ENCODE measurements around the gene FGFRL1. TPM values are rescaled to one million over a fixed set of nuclear protein-coding genes. Genes with fewer than 3 reads are reported as not detected.
"Not testable (repeated sequence)": the region's sequence is repeated elsewhere in the genome, so short reads cannot be mapped to it uniquely, and the experiment has no call there.

The FGFRL1 gene
- total RNA-seq, 4 donors from 2014 or later = 9.0 to 19.9 (median 12.0) TPM

DNA sequence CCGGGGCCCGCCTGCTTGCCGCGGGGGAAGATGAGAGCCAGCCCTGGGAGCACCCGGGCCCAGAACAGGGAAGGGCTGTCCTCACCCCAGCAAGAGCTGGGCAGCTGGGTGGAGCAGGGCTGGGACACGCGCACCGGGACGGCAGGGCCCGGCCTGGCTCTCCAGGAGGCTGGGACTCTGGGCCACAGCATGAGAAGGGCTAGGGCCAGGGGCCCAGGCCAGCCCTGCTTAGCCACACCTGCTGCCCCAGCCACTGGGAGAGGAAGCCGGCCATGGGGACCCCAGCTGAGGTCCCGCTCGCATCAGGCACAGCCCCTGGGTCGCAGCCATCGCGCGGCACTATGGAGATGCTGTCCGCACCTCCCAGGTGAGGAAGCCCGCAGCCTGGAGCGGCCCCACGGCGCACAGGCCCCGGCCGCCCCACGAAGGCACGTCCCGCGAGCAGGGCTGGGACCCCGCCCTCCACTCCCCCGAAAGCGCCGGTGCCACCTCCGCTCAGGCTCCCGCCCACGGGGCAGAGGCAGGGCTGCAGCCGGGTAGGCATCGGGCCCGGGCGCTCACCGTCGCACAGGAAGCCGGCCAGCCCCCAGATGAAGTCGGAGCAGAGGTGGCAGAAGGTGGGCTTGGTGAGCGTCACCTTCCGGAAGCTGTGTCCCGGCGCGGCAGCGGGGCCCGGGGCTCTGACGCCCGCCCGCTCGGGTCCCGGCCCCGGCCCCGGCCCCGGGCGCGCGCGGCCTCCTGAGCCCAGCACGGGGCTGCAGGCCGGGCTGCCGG lies 38.6 kb upstream of the FGFRL1 start:
- DNase-seq (ENCODE audit: low spot score in 2 of 2) = no peak
- Histone ChIP-seq H3K4me1 (peaks cover 35% of the 10 kb centered on the region), H3K27me3 (no peaks in the 10 kb centered on the region), H3K27ac (no peak overlapping the region), H3K4me3 (peak overlapping the region; percentile 76), H3K36me3 (no peaks in the 10 kb centered on the region), H3K9me3 (no peaks in the 10 kb centered on the region)
- TF ChIP-seq POLR2A (IDR thresholded peaks at IDR 0.05) (no peak), POLR2AphosphoS5 (IDR thresholded peaks at IDR 0.05) (no peak), EP300 (IDR thresholded peaks at IDR 0.05) (no peak)
- TF ChIP-seq, protein P1, sequence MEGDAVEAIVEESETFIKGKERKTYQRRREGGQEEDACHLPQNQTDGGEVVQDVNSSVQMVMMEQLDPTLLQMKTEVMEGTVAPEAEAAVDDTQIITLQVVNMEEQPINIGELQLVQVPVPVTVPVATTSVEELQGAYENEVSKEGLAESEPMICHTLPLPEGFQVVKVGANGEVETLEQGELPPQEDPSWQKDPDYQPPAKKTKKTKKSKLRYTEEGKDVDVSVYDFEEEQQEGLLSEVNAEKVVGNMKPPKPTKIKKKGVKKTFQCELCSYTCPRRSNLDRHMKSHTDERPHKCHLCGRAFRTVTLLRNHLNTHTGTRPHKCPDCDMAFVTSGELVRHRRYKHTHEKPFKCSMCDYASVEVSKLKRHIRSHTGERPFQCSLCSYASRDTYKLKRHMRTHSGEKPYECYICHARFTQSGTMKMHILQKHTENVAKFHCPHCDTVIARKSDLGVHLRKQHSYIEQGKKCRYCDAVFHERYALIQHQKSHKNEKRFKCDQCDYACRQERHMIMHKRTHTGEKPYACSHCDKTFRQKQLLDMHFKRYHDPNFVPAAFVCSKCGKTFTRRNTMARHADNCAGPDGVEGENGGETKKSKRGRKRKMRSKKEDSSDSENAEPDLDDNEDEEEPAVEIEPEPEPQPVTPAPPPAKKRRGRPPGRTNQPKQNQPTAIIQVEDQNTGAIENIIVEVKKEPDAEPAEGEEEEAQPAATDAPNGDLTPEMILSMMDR (IDR thresholded peaks at IDR 0.05) = no peak
- WGBS = 0% methylated on average over 6 of the region's 65 CpGs

DNA sequence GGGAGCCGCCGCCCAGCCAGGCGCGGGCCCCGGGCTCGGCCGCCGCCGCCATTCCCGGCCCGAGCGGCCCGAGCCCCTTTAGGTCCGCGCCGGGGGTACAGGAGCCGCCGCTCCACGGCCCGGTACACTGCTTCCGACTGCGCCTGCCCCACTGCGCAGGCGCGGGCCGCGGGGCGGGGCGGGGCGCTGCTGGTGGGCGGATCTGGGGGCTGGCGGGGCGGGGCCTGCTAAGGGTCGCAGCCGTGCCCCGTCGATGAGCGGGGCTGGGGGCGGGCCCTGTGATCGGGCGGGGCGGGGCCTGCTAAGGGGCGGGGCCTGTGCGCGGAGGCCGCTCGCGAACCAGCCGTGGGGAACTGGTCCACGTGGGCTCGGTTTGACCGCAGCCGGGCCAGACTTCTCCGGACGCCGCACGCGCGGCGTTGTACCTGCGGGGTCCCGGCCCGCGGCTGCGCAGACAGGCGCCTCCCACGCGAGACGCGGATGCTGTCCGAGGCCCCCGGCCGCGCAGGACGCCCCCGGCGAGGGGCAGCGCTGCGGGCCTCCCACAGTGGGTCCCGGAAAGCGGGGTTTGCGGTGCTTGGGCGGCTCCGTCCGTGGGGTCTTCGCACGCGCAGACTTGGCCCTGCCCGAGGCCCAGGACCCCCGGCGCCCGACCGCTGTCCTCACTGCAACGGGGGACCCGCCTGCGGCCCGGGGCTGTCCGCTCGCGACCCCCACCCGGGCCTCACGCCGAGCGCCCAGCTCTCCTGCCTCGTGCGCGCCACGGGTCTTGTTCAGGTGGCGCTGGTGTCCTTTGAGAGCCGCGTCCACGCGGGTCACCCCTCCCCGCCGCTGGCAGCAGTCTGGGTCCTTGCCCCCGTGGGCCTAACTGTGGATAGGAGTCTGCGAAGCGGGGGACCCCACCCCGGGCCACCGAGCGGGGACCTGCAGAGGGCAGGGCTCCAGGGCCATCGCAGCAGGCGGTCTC lies 37.7 kb upstream of the FGFRL1 start, which contains the start of gene DGKQ:
DGKQ (minus strand) TSS at position 139 of the 967 bp plus-strand sequence; CDS start at position 52, 87 bp downstream.
- Histone ChIP-seq H3K4me3 (peak within 1 kb of the TSS; percentile 76), H3K9me3 (no peaks in the 10 kb centered on the region), H3K27me3 (no peaks in the 10 kb centered on the region), H3K36me3 (no peaks in the 10 kb centered on the region), H3K4me1 (peaks cover 35% of the 10 kb centered on the region), H3K27ac (no peak within 1 kb of the TSS)
- 64% methylated on average over 37 of the region's 123 CpGs for WGBS
- no peak for TF ChIP-seq POLR2A (IDR thresholded peaks at IDR 0.05)
- no peak for TF ChIP-seq EP300 (IDR thresholded peaks at IDR 0.05)
- TF ChIP-seq, protein P1 (IDR thresholded peaks at IDR 0.05) = no peak
- TF ChIP-seq POLR2AphosphoS5 (IDR thresholded peaks at IDR 0.05) = no peak
- DNase-seq (ENCODE audit: low spot score in 2 of 2) = peak; percentile 91 to 93

DNA sequence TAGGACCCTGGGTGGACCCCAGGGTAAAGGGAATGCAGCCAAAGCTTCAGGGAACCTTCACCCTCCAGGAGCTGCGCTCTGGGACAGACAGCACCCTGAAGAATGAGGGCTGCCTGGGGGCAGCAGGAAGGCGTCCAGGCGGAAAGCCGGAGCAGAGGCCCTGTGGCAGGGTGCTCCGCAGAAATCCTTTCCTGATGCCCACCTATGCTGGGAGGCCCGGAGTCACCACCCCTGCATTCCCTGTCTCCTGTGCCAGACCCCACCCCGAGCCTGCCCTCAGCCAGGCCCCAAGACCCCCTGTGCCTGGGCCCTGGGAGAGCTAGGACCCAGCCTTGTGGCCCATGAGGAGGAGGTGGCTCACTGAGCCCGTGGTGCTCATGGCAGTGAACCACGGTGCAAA lies 36.8 kb upstream of the FGFRL1 start:
- Histone ChIP-seq H3K4me1 (peaks cover 35% of the 10 kb centered on the region), H3K4me3 (no peak overlapping the region), H3K9me3 (no peaks in the 10 kb centered on the region), H3K27ac (no peak overlapping the region), H3K36me3 (no peaks in the 10 kb centered on the region), H3K27me3 (no peaks in the 10 kb centered on the region)
- TF ChIP-seq POLR2AphosphoS5 (IDR thresholded peaks at IDR 0.05) (no peak), EP300 (IDR thresholded peaks at IDR 0.05) (no peak), POLR2A (IDR thresholded peaks at IDR 0.05) (no peak)
- TF ChIP-seq, protein P1 (IDR thresholded peaks at IDR 0.05) = no peak
- no peak for DNase-seq (ENCODE audit: low spot score in 2 of 2)
- 78% methylated on average over 7 of the region's 9 CpGs for WGBS

DNA sequence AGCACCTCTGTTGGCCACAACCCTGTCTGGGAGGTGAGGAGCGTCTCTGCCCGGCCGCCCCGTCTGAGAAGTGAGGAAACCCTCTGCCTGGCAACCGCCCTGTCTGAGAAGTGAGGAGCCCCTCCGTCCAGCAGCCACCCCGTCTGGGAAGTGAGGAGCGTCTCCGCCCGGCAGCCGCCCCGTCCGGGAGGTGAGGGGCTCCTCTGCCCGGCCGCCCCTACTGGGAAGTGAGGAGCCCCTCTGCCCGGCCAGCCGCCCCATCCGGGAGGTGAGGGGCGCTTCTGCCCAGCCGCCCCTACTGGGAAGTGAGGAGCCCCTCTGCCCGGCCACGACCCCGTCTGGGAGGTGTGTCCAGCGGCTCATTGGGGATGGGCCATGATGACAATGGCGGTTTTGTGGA lies 35.4 kb upstream of the FGFRL1 start:
- 100% methylated on average over 12 of the region's 25 CpGs for WGBS
- not testable (repeated sequence) for DNase-seq (ENCODE audit: low spot score in 2 of 2); H3K27ac ChIP-seq; H3K9me3 ChIP-seq; H3K36me3 ChIP-seq; H3K27me3 ChIP-seq; H3K4me3 ChIP-seq
- H3K4me1 ChIP-seq = peaks cover 25% of the 10 kb centered on the region

DNA sequence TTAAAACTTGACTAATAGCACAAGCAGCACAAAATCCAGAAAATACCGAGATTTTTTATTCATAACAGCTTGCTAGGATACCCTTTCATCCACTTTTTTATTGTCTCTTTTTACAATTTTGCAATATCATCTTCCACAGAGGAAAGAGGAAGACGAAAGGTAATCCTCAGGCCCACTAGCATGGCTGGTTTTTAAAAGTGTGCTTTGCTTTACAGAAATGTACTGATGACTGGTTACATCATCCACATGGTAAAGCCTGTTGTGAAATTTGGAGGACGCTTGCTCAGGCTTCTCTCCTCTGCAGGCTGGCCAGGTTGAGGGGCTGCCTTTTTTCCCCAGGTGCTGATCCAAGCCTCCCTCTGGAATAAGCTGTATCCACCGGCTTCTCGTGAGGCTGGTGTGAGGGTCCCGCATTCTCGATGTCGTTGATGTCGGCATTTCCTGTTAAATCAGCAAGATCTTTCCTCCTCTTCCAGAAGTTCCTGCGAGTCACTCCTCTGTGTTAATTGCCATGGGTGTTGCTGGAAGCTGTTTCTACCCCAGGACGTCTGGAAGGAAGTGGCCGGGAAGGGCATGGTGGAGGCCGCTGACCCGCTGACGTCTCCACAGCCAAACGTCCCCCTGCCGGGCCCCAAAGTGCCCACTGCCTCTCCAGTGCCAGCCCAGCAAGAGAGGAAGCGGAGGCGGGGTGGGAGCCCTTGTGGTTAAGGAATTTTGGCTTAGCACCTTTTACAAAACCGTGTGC lies 32.3 kb upstream of the FGFRL1 start:
- no peak overlapping the region for H3K27ac ChIP-seq
- no peaks in the 10 kb centered on the region for H3K36me3 ChIP-seq
- WGBS = 62% methylated on average over 11 of the region's 20 CpGs
- DNase-seq (ENCODE audit: low spot score in 2 of 2) = no peak
- no peak overlapping the region for H3K4me3 ChIP-seq
- H3K4me1 ChIP-seq = no peaks in the 10 kb centered on the region
- TF ChIP-seq POLR2A (IDR thresholded peaks at IDR 0.05) = no peak
- TF ChIP-seq EP300 (IDR thresholded peaks at IDR 0.05) = no peak
- TF ChIP-seq, protein P1 (IDR thresholded peaks at IDR 0.05) = no peak
- TF ChIP-seq POLR2AphosphoS5 (IDR thresholded peaks at IDR 0.05) = no peak
- H3K27me3 ChIP-seq = no peaks in the 10 kb centered on the region
- H3K9me3 ChIP-seq = no peaks in the 10 kb centered on the region
